ENCODE measurements around the gene BLOC1S4.

DNA sequence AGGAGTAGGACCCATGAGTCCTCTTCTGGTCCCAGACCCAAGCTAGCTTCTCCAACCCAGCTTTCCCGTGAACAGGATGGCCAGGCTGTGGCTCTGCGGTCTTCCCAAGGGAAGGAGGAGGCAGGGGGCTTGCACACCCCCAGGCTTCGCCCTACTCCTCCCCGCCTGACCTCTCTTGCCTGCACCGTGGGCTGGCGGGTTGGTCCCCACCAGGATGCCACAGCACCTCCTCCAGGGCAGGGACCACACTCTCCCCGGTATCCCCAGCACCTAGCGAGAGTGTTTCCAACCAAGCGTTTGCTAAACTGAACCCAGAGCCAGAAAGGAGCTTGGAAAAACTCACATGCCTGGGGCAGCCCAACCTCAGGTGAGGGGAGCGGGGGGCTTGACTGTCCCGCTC is 31.3 kb upstream of the BLOC1S4 start:
- TF ChIP-seq, protein P1, sequence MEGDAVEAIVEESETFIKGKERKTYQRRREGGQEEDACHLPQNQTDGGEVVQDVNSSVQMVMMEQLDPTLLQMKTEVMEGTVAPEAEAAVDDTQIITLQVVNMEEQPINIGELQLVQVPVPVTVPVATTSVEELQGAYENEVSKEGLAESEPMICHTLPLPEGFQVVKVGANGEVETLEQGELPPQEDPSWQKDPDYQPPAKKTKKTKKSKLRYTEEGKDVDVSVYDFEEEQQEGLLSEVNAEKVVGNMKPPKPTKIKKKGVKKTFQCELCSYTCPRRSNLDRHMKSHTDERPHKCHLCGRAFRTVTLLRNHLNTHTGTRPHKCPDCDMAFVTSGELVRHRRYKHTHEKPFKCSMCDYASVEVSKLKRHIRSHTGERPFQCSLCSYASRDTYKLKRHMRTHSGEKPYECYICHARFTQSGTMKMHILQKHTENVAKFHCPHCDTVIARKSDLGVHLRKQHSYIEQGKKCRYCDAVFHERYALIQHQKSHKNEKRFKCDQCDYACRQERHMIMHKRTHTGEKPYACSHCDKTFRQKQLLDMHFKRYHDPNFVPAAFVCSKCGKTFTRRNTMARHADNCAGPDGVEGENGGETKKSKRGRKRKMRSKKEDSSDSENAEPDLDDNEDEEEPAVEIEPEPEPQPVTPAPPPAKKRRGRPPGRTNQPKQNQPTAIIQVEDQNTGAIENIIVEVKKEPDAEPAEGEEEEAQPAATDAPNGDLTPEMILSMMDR (IDR thresholded peaks at IDR 0.05): no peak
- no peak for TF ChIP-seq EZH2 (IDR thresholded peaks at IDR 0.05; ENCODE audit: borderline replicate concordance, insufficient read depth, low read depth, low read length, poor library complexity, severe bottlenecking)
